Urothelium cell line (cell line): Measurements from ENCODE around the gene FAM222A.

Experiments used
- DNase-seq: peaks from one replicate; pipeline ENCODE4 v3.0.0; 2011; ENCODE audit warnings: low spot score, mixed read lengths
- FAIRE-seq: peaks from 2 replicates; lab custom pipeline; 2011; peaks lifted over from hg19 to GRCh38; lab: Jason Lieb, UNC

FAM222A gene

DNA sequence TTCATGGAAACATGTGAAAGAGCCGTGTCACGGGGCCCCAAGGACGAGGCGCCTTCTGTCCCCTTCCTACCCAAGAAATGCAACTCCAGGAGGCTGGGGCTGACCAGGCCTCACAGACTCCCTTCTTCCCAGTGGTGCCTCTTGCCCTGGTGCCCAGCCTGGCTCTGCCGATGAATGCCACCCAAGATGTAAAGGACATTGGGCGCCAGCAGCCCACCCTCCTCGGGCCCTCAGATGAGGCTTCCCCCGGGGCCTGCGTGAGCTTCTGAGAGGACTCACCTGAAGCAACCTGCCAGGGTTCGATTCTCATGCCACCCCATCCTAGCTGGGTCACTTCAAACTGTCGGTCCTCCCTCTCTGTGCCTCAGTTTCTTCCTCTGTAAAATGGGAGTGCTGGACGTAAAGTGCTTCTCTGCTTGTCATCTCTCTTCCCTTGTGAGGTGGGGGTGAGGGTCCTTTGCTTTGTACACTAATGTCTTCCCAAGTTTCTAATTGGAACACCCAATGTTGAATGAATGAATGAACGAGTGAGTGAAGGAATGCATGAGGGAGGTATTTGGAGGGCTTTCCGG lies 10.8 kb downstream of the FAM222A start:
- no peak for DNase-seq
- FAIRE-seq, result no peak

DNA sequence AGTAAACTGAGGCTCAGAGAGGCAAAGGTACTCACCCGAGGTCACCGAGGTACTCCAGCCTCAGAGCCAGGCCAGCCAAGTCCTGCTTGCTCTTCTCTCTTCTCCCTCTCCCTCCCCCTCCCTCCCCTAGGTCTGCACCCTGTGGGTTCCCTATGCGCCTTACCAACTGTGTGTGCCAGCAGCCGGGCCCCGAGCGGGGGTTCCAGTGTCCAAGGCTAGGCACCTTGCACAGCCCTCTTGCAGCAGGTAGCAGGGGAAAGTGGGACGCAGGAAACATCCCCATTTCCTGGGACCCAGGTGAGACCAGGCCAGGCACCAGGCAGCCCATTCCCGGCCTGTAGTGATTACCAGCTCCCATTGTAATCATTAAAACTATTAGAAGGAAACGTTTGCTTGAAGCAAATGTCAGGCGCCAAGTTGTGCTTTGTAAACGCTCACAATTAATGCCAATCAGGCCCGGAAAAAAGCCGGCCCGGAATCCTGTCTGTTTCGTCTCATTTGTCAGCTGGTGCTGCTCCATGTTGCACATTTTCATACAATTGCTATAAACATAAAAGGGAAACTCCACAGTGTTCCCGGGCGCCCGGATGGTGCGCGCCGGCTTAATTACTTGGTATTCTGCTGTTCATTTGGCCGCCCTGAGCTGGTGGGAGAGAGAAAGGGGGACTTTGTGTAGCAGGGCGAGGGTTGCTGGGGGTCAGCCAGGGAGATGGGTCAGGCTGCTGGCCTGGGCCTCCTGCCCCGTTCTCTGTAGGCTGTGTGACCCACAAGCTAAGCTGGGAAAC lies 11.9 kb downstream of the FAM222A start:
- FAIRE-seq (no peak), DNase-seq (no peak)

DNA sequence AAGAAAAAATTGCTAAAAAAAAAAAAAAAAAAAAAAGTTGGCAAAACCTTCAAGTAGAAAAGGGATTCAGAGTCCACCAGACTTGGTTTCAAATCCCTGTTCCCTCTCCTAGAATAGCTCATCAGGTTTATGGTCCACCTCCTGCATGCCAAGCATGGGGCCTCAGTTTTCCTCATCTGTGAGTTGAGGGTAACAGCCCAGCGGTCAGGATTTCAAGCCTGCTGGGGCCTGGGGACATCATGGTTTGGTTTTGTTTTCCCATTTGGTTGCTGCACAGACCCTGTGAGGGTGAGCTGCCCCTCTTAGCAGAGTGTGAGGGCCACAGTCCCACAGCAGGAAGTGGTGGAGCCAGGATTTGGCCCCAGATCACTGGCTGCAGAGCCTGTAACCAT lies 12.5 kb downstream of the FAM222A start:
- FAIRE-seq (no peak), DNase-seq (no peak)

DNA sequence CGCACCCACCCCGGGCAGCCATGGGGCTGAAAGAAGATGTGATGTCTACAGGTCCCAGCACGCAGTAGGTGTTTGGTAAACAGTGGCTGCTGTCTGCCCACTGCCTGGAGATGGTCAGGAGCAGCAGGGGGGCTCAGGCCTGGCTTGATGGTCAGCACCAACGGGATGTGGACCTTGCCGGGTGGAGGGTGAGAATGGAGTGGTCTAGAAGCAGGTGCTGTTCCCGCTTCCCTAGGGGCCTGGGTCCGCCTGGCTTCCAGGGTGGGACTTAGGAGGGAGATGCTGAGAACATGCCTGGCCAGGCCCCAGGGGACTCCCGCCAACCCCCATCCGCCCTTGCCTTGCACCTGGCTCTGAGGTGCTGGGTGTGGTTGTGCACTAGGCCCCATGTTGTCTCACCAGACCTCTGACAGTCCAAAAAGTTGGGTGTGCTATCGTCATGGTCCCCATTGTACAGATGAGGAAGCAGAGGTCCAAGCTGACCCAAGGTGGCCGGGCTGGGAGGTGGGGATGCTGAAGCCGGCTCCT lies 12.9 kb downstream of the FAM222A start:
- FAIRE-seq (no peak), DNase-seq (no peak)

DNA sequence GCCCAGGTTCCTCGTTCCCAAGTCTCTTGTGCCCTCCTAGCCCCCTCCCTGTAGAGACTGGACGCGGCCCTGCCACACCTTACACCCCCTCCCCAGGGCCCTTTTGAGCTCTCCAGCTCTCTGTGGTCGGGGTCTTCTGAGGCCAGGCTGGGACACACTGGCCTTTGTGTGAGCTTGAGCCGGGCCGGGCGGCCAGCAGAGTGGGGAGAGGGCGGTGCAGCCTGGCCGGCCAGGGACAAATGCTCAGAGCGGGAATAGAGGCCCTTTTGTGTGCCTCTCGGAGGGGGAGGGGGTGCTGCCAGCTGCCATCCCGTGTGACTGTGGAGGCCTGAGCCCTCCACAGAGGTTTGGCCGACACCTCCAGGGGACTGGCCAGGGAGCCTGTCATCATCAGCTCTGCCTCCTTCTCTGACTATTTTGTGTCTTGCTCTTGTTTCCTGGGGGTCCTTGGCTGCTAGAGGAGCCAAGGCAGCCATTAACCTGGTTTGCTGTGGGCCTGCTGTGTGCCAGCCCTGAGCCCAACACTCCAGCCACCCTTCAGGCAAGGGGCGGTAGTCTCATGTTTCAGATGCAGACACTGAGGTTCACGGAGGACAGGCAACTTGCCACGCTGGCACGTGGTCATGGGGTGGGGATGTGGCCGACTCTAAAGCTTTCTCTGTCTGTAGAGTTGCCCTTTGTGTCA lies 13.6 kb downstream of the FAM222A start:
- DNase-seq (no peak), FAIRE-seq (no peak)

DNA sequence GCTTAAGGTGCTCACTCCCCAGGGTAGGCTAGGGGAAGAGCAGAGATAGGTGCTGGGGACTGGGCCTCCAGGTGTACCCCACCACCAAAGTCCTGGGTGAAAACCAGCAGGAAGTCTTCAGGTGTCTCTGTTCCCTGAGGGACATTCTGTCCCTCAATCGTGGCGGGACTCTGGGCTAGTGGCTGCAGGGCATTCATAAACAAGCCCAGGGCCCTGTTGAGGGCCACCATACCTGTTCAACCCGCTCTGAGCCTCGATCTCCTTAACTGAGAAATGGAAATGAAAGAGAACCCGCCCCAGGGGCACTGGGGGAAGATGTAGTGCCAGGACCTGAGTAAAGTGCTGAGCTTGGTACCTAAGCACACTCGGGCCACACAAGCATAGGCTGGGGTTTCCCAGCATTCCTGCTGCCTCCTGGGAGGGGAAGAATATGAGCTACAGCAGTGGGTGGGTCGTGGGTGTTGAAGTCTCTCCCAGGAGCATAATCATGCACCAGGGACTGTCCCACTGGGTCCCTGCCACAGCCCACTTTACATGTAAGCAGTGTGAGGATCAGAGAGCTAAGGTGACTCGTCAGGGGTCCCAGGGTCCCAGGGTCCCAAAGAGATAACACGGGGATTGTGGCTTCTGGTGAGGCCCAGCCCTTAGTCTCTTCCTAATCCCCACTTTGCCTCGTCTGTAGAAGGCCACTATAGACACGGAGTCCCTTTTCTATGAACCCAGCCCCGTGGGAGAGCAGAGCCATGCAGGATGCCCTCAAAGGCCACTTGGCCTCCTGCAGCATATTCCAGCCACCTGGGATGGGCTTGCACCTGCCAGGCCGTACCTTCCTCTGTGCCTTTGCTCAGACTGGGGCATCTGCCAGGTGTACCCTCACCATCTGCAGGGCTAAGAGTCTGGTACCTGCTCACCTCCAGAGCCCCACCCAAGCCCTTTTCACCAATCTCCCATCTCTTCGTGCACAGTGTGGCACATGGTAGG lies 14.4 kb downstream of the FAM222A start:
- no peak for FAIRE-seq

DNA sequence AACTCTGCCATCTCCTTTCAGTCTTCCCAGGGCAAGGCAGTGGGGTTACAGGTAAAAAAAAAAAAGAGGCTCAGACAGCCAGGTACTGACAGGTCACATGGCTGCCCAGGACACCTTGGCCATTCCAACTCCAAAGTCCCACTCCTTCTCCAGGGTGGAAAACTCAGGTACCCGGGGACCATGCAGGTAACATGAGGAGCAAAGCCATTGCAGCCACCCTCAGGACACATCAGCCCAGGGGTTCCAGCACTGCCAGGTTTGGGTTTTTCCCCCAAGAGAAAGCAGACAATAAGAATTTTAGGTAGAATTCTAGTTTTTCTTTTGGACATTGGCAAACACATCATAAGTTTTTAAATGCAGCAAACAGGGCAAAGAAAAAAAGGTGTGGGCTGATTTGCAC lies 15.3 kb downstream of the FAM222A start:
- DNase-seq, result no peak
- FAIRE-seq, result no peak

More for the DNA sequence above, 14.4 kb downstream of the FAM222A start:
- DNase-seq, result no peak

DNA sequence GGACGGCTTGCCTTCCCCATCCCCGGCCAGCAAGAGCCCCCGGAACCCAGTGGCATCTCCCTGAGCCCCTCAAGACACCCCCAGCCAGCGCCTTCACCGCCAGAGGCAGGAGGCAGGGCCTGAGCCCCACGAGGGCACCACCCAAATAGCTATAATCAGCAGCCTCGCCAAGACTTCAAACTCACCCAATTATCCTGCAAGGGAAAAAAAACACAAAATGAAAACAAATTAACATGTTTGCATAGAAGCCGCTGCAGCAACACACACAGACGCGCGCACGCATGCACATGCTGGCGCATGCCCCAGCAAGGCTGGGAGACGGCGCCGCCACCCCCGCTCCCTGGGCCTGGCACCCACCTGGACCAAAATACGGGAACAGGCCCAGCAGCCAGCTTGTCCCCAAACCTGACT lies 15.8 kb downstream of the FAM222A start:
- FAIRE-seq (no peak), DNase-seq (no peak)

DNA sequence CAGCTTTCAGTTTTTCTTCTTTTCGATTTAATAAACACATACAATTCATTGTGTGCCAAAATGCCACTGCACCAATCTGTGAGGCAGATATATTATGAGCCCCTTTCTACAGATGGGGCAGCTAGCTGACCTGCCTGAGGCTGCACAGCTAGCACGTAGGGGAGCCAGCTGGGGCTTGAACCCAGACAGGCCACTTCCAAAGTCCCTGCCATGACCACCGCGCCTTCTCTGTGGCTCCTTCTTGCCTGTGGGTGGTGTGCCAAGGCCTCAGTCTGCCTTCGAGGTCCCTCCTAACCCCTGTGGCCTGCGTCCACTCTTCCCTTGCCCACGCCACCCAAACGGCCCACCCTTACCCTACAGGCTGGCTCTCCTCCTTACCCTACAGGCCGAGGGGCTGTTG lies 16.2 kb downstream of the FAM222A start:
- no peak for FAIRE-seq
- DNase-seq, result no peak

DNA sequence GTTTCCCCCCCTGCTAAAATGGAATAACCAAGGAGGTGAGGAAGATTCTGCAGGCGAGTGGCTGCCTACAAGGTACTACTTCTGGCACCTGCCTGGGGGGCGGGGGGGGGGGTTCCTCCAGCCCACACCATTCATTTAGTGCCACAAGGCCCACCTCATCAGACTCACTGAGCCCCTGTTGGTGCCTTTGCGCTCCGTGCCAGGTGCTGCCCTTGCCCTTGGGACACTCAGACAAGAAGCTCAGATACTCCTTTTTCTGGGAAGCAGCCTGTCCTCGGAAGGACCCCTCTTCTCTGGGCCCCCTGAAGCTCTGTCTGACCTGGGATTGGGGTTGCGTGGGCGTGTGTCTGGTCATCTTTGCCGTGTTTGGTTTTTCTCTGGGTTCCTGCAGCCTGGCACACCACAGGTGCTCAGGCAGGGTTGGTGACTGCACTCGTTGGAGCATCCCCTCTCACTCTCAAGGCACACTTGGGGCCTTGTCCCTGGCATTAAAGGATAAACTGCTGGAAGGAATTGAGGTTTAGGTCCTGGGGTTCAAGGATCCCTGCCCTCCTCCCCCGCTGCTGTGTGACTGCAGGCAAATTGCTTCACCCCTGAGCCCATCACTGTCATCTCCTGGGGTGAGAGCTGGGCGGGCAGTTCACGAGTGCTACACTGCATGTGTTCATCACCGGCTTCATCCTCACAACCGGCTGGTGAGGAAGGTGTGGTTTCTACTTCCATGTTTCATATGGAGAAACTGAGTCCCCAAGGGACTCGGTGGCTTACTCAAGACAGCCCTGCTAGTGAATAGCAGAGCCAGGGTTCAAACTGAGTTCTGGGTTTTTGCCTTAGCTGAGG lies 16.9 kb downstream of the FAM222A start:
- DNase-seq (no peak), FAIRE-seq (no peak)

DNA sequence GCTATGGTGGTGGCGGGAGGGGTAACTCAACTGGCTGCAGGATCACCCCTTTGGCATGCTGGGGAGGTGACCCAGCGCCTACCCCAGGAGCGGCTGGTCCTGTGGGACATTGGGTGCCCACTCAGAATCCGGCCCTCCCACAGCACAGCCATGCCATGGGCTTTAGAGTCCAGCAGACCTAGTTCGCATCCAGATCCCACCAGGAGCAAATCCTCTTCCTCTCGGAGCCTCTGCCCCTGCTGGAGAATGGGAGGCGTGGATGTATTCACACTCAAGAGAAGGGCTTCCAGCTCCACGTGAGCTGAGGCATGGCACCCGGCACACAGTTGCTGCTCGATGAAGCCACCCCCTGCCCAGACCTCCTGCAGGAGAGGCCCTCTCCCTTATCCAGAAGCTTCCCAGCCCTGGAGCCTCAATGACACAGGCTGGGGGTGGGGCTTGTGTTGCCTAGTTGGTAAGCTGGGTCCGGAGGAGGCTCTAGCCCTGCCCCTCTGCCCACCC lies 17.7 kb downstream of the FAM222A start:
- DNase-seq (no peak), FAIRE-seq (no peak)

DNA sequence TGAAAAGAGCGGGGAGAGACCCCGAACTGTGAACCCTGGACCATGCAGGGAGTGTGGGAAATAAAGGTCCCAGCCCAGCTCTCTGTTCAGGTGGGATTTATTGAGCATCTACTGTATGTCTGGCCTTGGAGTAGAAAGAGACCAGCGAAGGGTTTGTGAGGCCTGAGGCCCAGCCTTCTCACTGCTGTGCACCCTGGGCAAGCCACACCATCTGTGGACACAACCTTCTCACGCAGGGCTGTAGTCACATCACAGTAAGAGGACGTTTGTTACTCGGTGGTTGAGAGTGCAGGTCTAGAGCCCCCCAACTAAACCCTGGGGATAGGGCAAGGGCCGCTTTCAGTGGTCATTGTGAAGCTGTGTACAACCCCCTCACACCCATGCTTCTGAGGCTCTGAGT lies 18.2 kb downstream of the FAM222A start:
- no peak for DNase-seq
- FAIRE-seq, result no peak

DNA sequence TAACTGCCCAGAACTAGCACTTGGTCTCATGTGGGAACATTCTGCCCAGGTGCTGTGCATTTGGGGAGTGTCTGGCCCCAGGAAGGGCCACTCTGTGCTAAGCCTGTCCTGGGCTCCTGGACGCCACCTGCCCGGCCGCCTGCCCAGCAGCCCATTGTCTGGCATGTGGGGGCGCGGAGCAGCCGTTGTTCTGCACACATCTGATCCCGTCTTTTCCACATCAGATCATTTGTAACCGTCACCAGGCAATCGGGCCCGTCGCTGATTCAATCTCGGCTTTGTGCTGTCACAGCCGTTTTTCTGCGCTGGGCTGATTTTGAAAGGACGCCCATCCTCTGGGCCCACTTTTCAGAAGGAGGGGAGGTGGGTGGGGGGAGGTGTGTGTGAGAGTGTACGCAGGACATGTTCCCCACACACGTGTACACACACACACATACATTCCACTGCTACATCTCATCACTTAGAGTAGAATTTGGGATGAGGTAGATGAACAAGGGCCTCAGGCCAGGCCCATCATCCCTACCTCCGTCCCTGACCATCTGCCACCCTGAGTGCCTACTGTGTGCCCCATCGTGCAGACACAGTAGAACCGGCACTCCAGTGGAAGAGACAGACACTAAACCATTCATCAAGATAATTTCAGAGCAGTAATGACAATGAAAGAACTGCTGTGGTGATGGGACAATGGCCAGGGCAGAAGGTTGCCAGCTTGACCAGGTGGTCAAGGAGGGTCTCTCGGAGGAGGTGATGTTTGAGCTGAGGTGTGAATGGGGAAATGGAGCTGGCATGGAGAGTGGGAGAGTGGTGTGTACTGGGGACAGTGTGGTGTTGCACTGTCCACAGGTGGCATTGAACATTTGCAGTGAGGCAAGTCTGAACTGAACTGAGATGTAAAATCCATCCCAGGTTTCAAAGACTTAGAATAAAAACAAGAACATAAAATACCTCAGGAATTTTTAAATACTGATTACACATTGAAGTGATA lies 19.0 kb downstream of the FAM222A start:
- DNase-seq (no peak), FAIRE-seq (no peak)

DNA sequence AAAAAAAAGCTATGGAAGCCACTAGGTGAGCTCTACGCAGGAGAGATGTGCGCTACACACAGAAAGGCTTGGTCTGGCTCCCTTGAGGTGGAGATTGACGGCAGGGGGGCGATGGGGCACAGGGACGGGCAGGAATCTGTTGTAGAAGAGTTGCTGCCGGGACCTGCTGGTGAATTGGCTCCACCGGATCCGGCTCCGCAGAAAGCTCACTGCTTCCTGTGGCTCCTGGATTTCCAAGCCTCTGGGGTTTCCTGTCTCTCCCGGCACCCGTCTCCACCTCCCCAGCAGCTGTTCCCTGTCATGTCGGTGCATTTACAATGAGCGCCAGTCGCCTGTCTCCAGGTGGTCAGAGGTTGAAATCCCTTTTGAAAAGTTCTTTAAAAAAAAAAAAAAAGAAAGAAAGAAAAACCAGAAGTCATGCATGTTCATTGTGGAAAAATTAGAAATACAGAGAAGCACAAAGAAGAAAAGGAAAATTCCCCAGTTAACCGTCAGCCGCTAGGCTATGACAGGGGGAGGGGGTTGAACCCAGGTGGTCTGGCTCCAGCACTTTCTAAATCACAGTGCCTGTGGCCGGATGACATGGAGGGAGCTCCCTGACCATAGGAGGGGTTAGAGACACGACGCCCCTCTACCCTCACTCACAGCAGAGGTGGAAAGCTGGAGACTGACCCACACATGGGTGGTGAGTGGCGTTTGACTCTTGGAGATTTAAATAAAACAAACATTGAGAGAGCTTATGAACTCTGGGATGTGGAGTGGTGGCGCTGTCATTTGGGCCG lies 20.8 kb downstream of the FAM222A start:
- no peak for FAIRE-seq
- DNase-seq, result no peak

DNA sequence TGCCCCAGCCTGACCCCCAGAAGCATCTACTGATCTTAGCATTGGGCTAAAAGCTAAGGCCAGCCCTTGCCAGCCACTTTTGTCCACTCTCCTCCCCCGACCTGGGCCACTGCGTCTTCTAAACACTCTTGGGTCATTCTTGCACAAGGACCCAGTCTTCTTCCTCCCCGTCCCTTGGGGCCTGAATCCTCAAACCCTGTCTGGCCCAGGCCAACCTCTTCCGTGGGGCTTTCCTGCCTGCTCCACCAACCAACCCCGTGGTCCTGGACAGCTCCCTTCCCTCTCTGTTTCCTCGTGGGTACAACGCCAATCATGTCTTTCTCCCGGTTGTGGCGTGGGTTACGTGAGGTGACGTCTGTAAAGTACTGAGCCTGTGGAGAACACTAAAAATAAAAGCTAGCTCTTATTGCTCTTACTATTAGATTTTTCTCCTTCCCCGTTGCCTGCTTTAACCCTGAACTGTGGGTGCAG lies 21.5 kb downstream of the FAM222A start:
- FAIRE-seq, result no peak
- DNase-seq, result no peak

DNA sequence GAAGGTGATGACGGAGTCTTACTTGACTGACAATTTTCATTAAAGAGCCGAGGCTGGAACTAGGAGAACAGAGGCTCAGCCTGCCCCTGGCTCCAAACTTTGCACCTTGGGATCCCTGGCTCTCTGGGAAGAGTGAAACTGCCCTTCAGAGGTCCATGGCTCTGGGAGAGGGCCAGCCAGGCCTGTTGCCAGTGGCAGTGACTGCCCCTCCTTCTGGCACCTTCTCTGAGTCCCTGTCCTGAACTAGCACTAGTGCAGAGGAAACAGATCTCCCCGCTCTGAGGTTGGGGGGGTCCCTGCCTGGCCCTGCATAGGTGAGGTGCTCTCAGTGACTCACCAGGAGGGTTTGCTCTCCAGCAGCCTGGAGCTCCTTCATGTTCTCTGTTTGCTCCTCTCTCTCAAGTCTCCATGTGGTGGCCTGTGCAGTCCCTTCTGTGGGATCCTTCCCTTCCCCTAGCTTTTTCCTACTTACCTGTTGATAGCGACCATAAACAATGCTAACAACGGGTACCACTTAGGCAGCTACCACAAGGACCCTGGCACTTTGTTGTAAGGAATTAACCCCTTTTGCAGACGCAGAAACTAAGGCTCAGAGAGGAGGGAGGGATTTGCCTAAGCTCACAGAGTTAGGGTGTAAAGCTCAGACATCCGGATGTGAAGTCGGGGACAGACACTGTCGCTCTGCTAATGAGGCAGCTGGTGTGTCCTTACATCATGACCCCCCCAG lies 22.4 kb downstream of the FAM222A start:
- FAIRE-seq (no peak), DNase-seq (no peak)

DNA sequence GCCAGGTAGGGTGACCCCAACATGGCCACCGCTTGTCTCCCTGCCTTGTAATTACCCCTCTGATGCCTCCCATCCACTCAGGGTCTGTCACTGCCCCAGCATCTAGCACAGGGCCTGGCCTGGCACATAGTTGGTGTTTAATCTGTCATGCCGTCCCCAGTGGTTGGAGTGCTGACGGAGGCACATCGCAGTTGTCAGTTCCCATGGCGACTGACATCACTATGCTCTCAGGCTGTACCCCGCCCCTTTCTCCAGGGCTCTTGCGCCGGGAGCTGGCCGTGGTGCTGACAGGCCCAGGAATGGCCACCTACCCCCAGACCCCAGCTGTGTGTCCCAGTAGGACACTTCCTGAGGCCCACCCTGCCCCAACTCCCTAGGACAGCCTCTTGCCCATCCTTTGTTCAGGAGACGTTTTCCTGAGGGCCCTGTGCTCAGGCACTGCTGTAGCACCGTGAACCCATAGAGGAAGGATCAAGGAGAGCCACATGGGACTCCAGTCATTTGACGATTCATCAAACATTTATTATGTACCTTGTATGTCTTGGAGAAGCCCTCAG lies 23.0 kb downstream of the FAM222A start:
- DNase-seq, result peak; percentile 38
- FAIRE-seq, result no peak
